Thymus (tissue), 2 donors: ENCODE measurements around the gene HEXD. TPM values are rescaled to one million over a fixed set of nuclear protein-coding genes. Genes with fewer than 3 reads are reported as not detected.

Source experiments
- polyA plus RNA-seq: library from polyadenylated mRNA; stranded (reverse); fragments of 200-250 nt; gene quantifications from one replicate; pipeline ENCODE4 v1.2.3, GENCODE V29; 2013
- total RNA-seq: library from RNA; stranded (reverse); fragments of 120-200 nt; gene quantifications from one replicate; pipeline ENCODE4 v1.2.4, GENCODE V29; 2013
- donor health status: healthy.

The HEXD gene
- total and polyA plus RNA-seq, 2 donors = 15.9 to 186 TPM

Other genes with a start within 250 kb of the HEXD start
- 39.3 TPM for gene CCDC57, start 205.5 kb upstream of the HEXD start, total RNA-seq
- gene CCDC57, start 205.5 kb upstream of the HEXD start, polyA plus RNA-seq = 122 TPM
- gene SLC16A3, start 189.3 kb upstream of the HEXD start, total RNA-seq = 17.3 TPM
- 30.2 TPM for gene SLC16A3, start 189.3 kb upstream of the HEXD start, polyA plus RNA-seq
- 16.2 TPM for gene CSNK1D, start 144.6 kb upstream of the HEXD start, total RNA-seq
- 113 TPM for gene CSNK1D, start 144.6 kb upstream of the HEXD start, polyA plus RNA-seq
- gene CD7, start 100.7 kb upstream of the HEXD start, total RNA-seq = 67.9 TPM
- gene CD7, start 100.7 kb upstream of the HEXD start, polyA plus RNA-seq = 153 TPM
- 7.5 TPM for gene SECTM1, start 84.6 kb upstream of the HEXD start, total RNA-seq
- gene SECTM1, start 84.6 kb upstream of the HEXD start, polyA plus RNA-seq = 11.7 TPM
- gene TEX19, start 59.1 kb upstream of the HEXD start, total RNA-seq = 0.57 TPM
- 0.02 TPM for gene TEX19, start 59.1 kb upstream of the HEXD start, polyA plus RNA-seq
- 0.33 TPM for gene UTS2R, start 46.6 kb upstream of the HEXD start, total RNA-seq
- gene UTS2R, start 46.6 kb upstream of the HEXD start, polyA plus RNA-seq = 0.07 TPM
- gene OGFOD3, start 239 bp downstream of the HEXD start, total RNA-seq = 11.2 TPM
- 14.1 TPM for gene OGFOD3, start 239 bp downstream of the HEXD start, polyA plus RNA-seq
- gene CYBC1, start 32.4 kb downstream of the HEXD start, total RNA-seq = 80.7 TPM
- gene CYBC1, start 32.4 kb downstream of the HEXD start, polyA plus RNA-seq = 103 TPM
- 60.0 TPM for gene NARF, start 40.4 kb downstream of the HEXD start, total RNA-seq
- 137 TPM for gene NARF, start 40.4 kb downstream of the HEXD start, polyA plus RNA-seq
- 30.9 TPM for gene FOXK2, start 101.4 kb downstream of the HEXD start, total RNA-seq
- gene FOXK2, start 101.4 kb downstream of the HEXD start, polyA plus RNA-seq = 31.1 TPM
- 33.0 TPM for gene WDR45B, start 230.1 kb downstream of the HEXD start, total RNA-seq
- 67.0 TPM for gene WDR45B, start 230.1 kb downstream of the HEXD start, polyA plus RNA-seq